Right ventricle myocardium superior (tissue), 1 donor: Measurements from ENCODE around the gene CGB7. TPM values are rescaled to one million over a fixed set of nuclear protein-coding genes. Genes with fewer than 3 reads are reported as not detected.

ENCODE experiments used
- microRNA-seq: library from miRNA; unstranded; fragments of <30 nt; microRNA quantifications from one replicate; pipeline ENCODE4 v1.2.0, GENCODE V29; 2020
- total RNA-seq: library from RNA; stranded (reverse); fragmentation: NEBNext Ultra II Directional; extraction: Animal tissue kit (Norgen Biotek cat#: 25700); gene quantifications from one replicate; pipeline ENCODE4 v1.2.1, GENCODE V29; 2021
- donor health status: DM: no; HTN: yes; CAD: no; lungs with severe emphysema.

Gene CGB7
- total RNA-seq, 1 donor from 2014 or later: not detected

Small RNA genes lying within 50 kb of the gene (microRNA-seq; reads per million reads assigned to microRNA genes)
- gene MIR6798: not detected

Other genes starting within 250 kb of the CGB7 start
- 59.5 TPM for gene BCAT2, start 246.7 kb downstream of the CGB7 start, total RNA-seq
- 1.9 TPM for gene HSD17B14, start 221.3 kb downstream of the CGB7 start, total RNA-seq
- 17.7 TPM for gene PLEKHA4, start 189.1 kb downstream of the CGB7 start, total RNA-seq
- 60.4 TPM for gene PPP1R15A, start 185.3 kb downstream of the CGB7 start, total RNA-seq
- not detected for gene TULP2, start 159.0 kb downstream of the CGB7 start, total RNA-seq
- gene NUCB1, start 157.4 kb downstream of the CGB7 start, total RNA-seq: 237 TPM
- not detected for gene DHDH, start 124.0 kb downstream of the CGB7 start, total RNA-seq
- gene BAX, start 102.9 kb downstream of the CGB7 start, total RNA-seq: 21.5 TPM
- 748 TPM for gene FTL, start 92.4 kb downstream of the CGB7 start, total RNA-seq
- 100 TPM for gene GYS1, start 64.4 kb downstream of the CGB7 start, total RNA-seq
- 41.7 TPM for gene RUVBL2, start 63.9 kb downstream of the CGB7 start, total RNA-seq
- gene LHB, start 40.7 kb downstream of the CGB7 start, total RNA-seq: not detected
- not detected for gene CGB3, start 33.4 kb downstream of the CGB7 start, total RNA-seq
- not detected for gene CGB2, start 25.9 kb downstream of the CGB7 start, total RNA-seq
- gene CGB1, start 20.9 kb downstream of the CGB7 start, total RNA-seq: not detected
- gene CGB5, start 13.9 kb downstream of the CGB7 start, total RNA-seq: not detected
- gene CGB8, start 8.6 kb downstream of the CGB7 start, total RNA-seq: not detected
- 0.48 TPM for gene NTF4, start 7.1 kb upstream of the CGB7 start, total RNA-seq
- gene KCNA7, start 14.9 kb upstream of the CGB7 start, total RNA-seq: 0.86 TPM
- gene SNRNP70, start 27.7 kb upstream of the CGB7 start, total RNA-seq: 105 TPM
- gene LIN7B, start 56.6 kb upstream of the CGB7 start, total RNA-seq: 21.3 TPM
- gene C19orf73, start 61.4 kb upstream of the CGB7 start, total RNA-seq: 1.3 TPM
- 5.0 TPM for gene PPFIA3, start 61.8 kb upstream of the CGB7 start, total RNA-seq
- gene HRC, start 97.6 kb upstream of the CGB7 start, total RNA-seq: 878 TPM
- 24.8 TPM for gene TRPM4, start 100.0 kb upstream of the CGB7 start, total RNA-seq